ENCODE results near the gene PARD3. TPM values are rescaled to one million over a fixed set of nuclear protein-coding genes. Genes with fewer than 3 reads are reported as not detected.

The PARD3 gene
- total and polyA plus RNA-seq, 7 experiments from 2014 or later, result 0.19 to 1.2 (median 0.43) TPM

DNA sequence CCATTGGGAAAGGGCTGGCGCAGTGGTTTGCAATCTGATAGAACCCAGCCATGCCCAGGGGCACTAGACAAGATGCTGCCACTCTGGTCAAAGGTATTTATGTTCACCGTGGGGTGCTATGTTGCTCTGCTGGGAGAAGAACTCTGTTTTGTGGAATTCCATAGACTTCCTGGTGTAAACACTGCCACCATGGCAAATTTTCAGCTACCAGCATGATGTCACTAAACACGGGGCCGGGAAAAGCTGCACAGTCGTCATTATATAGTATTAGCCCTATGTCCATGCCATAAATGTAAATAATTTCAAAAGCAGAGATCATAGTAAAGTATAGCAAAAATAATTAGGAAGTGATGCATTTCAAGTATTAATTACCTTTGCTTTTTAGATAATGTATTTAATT, 500.6 kb downstream of the PARD3 start:
- peak overlapping the region in 1 of 9 donors; percentile 72 for H3K27ac Mint-ChIP-seq
- ChIA-PET POLR2A (no interaction called here), CTCF (no interaction called here)
- no peaks in the 10 kb centered on the region for H3K4me1 ChIP-seq (ENCODE audit: control insufficient read depth in 2 of 2, insufficient read depth in 2 of 2, low read length in 2 of 2)
- intact Hi-C loops (cut with micrococcal nuclease), result no loop called here
- no peaks in the 10 kb centered on the region for H3K9me3 ChIP-seq (ENCODE audit: control insufficient read depth in 2 of 3, low read length in 3 of 3)
- no peaks in the 10 kb centered on the region for H3K27me3 Mint-ChIP-seq
- H3K27ac ChIP-seq (ENCODE audit: low read depth, low read length), result no peak overlapping the region
- no peaks in the 10 kb centered on the region for H3K36me3 ChIP-seq (ENCODE audit: control insufficient read depth in 2 of 3, insufficient read depth in 3 of 3, low read length in 3 of 3)
- DNase-seq (no peak), ATAC-seq (no peak)
- H3K27me3 ChIP-seq (ENCODE audit: control insufficient read depth in 2 of 2, insufficient read depth in 2 of 2, low read length in 2 of 2), result no peaks in the 10 kb centered on the region
- no peaks in the 10 kb centered on the region for H3K9me3 Mint-ChIP-seq
- H3K4me3 Mint-ChIP-seq, result no peak overlapping the region
- no peaks in the 10 kb centered on the region for H3K36me3 Mint-ChIP-seq
- no peak overlapping the region for H3K4me3 ChIP-seq (ENCODE audit: low read length)
- H3K4me1 Mint-ChIP-seq, result peaks cover 0 to 17% (median 8%) of the 10 kb centered on the region in 7 donors

GRCh38 chr10:34313888-34314287, 501.2 kb downstream of the PARD3 start:
- POLR2A ChIA-PET, result no interaction called here
- Histone ChIP-seq H3K36me3 (ENCODE audit: control insufficient read depth in 2 of 3, insufficient read depth in 3 of 3, low read length in 3 of 3) (no peaks in the 10 kb centered on the region), H3K9me3 (ENCODE audit: control insufficient read depth in 2 of 3, low read length in 3 of 3) (no peaks in the 10 kb centered on the region), H3K27me3 (ENCODE audit: control insufficient read depth in 2 of 2, insufficient read depth in 2 of 2, low read length in 2 of 2) (no peaks in the 10 kb centered on the region), H3K27ac (ENCODE audit: low read depth, low read length) (no peak overlapping the region), H3K4me3 (ENCODE audit: low read length) (no peak overlapping the region), H3K4me1 (ENCODE audit: control insufficient read depth in 2 of 2, insufficient read depth in 2 of 2, low read length in 2 of 2) (no peaks in the 10 kb centered on the region)
- Mint-ChIP-seq H3K36me3 (no peaks in the 10 kb centered on the region), H3K4me1 (peaks cover 0 to 17% (median 8%) of the 10 kb centered on the region in 7 donors), H3K9me3 (peaks cover 0 to 2% (median 0%) of the 10 kb centered on the region in 11 donors), H3K4me3 (peak overlapping the region in 3 of 10 donors; percentile 6 to 11 (median 10)), H3K27me3 (no peaks in the 10 kb centered on the region), H3K27ac (peak overlapping the region in 3 of 9 donors; percentile 10 to 72 (median 33))
- ATAC-seq (no peak), DNase-seq (no peak)
- CTCF ChIA-PET, result interaction anchor here (0.5 kb wide), 1 partner anchor 13 kb away, joined by 3 read pairs; no protein-coding TSS in a partner anchor
- intact Hi-C loops (cut with micrococcal nuclease), result no loop called here

DNA sequence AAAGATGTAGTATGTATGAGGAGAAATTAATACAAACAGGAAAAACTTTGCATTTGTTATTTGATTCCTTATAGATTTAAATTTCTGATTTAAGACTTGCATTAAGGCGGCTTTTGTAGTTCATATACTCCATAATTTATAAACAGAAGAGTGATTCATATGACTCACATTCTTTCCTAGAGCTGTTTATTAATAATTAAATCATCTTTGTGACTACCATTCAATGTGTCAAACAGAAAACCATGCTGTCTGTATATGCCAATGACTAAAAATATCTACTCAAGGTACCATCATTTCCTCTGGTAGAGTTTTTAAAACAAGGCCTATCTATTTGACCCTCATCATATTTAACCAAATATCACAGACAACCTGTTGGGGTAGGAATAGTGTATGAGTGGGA, 501.7 kb downstream of the PARD3 start:
- no peak overlapping the region for H3K4me3 ChIP-seq (ENCODE audit: low read length)
- ATAC-seq (no peak), DNase-seq (no peak)
- no peaks in the 10 kb centered on the region for H3K4me1 ChIP-seq (ENCODE audit: control insufficient read depth in 2 of 2, insufficient read depth in 2 of 2, low read length in 2 of 2)
- H3K9me3 Mint-ChIP-seq, result peaks cover 0 to 3% (median 0%) of the 10 kb centered on the region in 11 donors
- intact Hi-C loops (cut with micrococcal nuclease), result no loop called here
- H3K36me3 Mint-ChIP-seq, result no peaks in the 10 kb centered on the region
- POLR2A ChIA-PET, result no interaction called here
- H3K9me3 ChIP-seq (ENCODE audit: control insufficient read depth in 2 of 3, low read length in 3 of 3), result no peaks in the 10 kb centered on the region
- no peaks in the 10 kb centered on the region for H3K36me3 ChIP-seq (ENCODE audit: control insufficient read depth in 2 of 3, insufficient read depth in 3 of 3, low read length in 3 of 3)
- H3K4me3 Mint-ChIP-seq, result peak overlapping the region in 1 of 10 donors; percentile 10
- CTCF ChIA-PET, result interaction anchor here (0.5 kb wide), 1 partner anchor 12 kb away, joined by 3 read pairs; no protein-coding TSS in a partner anchor
- H3K27ac ChIP-seq (ENCODE audit: low read depth, low read length), result no peak overlapping the region
- H3K27me3 Mint-ChIP-seq, result no peaks in the 10 kb centered on the region
- H3K27ac Mint-ChIP-seq, result peak overlapping the region in 3 of 9 donors; percentile 10 to 72 (median 33)
- H3K27me3 ChIP-seq (ENCODE audit: control insufficient read depth in 2 of 2, insufficient read depth in 2 of 2, low read length in 2 of 2), result no peaks in the 10 kb centered on the region
- peaks cover 0 to 17% (median 8%) of the 10 kb centered on the region in 7 donors for H3K4me1 Mint-ChIP-seq

DNA sequence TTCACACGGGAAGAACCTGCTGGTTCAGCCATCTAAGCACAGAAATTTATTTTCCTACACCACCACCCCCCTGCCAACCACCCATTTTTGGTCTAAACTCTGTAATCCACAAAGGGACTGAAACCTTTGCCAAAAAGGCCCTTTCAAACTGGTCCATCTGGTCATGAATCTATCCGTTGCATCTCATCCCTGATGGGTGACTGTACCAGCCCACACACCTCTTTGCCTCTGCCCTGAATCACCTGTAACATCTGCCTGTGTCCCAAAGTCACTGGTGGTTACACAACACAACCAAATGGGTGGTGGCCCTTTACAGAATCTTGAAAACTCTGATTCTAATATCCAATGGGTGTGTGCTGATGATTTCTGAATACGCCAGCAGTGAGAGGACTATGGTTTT, 503.4 kb downstream of the PARD3 start:
- intact Hi-C loops (cut with micrococcal nuclease), result no loop called here
- no peak for ATAC-seq
- no peak overlapping the region for H3K27ac Mint-ChIP-seq

GRCh38 chr10:34310234-34310633, 504.9 kb downstream of the PARD3 start:
- ATAC-seq, result no peak
- DNase-seq, result no peak
- Histone ChIP-seq H3K36me3 (ENCODE audit: control insufficient read depth in 2 of 3, insufficient read depth in 3 of 3, low read length in 3 of 3) (no peaks in the 10 kb centered on the region), H3K27ac (ENCODE audit: low read depth, low read length) (no peak overlapping the region), H3K4me1 (ENCODE audit: control insufficient read depth in 2 of 2, insufficient read depth in 2 of 2, low read length in 2 of 2) (no peaks in the 10 kb centered on the region), H3K27me3 (ENCODE audit: control insufficient read depth in 2 of 2, insufficient read depth in 2 of 2, low read length in 2 of 2) (no peaks in the 10 kb centered on the region), H3K9me3 (ENCODE audit: control insufficient read depth in 2 of 3, low read length in 3 of 3) (no peaks in the 10 kb centered on the region), H3K4me3 (ENCODE audit: low read length) (no peak overlapping the region)
- Mint-ChIP-seq H3K27ac (no peak overlapping the region), H3K36me3 (no peaks in the 10 kb centered on the region), H3K9me3 (peaks cover 0 to 3% (median 0%) of the 10 kb centered on the region in 11 donors), H3K27me3 (peaks cover 0 to 5% (median 0%) of the 10 kb centered on the region in 5 donors), H3K4me1 (peaks cover 0 to 17% (median 8%) of the 10 kb centered on the region in 7 donors), H3K4me3 (no peak overlapping the region)
- POLR2A ChIA-PET, result no interaction called here
- CTCF ChIA-PET, result no interaction called here
- intact Hi-C loops (cut with micrococcal nuclease), result no loop called here

More for the DNA sequence above, 503.4 kb downstream of the PARD3 start:
- CTCF ChIA-PET, result no interaction called here
- H3K9me3 Mint-ChIP-seq, result peaks cover 0 to 3% (median 0%) of the 10 kb centered on the region in 11 donors
- POLR2A ChIA-PET, result no interaction called here
- Histone ChIP-seq H3K4me3 (ENCODE audit: low read length) (no peak overlapping the region), H3K9me3 (ENCODE audit: control insufficient read depth in 2 of 3, low read length in 3 of 3) (no peaks in the 10 kb centered on the region), H3K36me3 (ENCODE audit: control insufficient read depth in 2 of 3, insufficient read depth in 3 of 3, low read length in 3 of 3) (no peaks in the 10 kb centered on the region), H3K27me3 (ENCODE audit: control insufficient read depth in 2 of 2, insufficient read depth in 2 of 2, low read length in 2 of 2) (no peaks in the 10 kb centered on the region), H3K27ac (ENCODE audit: low read depth, low read length) (no peak overlapping the region), H3K4me1 (ENCODE audit: control insufficient read depth in 2 of 2, insufficient read depth in 2 of 2, low read length in 2 of 2) (no peaks in the 10 kb centered on the region)
- no peak for DNase-seq
- H3K4me3 Mint-ChIP-seq, result no peak overlapping the region
- peaks cover 0 to 5% (median 0%) of the 10 kb centered on the region in 5 donors for H3K27me3 Mint-ChIP-seq
- H3K4me1 Mint-ChIP-seq, result peaks cover 0 to 17% (median 8%) of the 10 kb centered on the region in 7 donors
- H3K36me3 Mint-ChIP-seq, result no peaks in the 10 kb centered on the region

DNA sequence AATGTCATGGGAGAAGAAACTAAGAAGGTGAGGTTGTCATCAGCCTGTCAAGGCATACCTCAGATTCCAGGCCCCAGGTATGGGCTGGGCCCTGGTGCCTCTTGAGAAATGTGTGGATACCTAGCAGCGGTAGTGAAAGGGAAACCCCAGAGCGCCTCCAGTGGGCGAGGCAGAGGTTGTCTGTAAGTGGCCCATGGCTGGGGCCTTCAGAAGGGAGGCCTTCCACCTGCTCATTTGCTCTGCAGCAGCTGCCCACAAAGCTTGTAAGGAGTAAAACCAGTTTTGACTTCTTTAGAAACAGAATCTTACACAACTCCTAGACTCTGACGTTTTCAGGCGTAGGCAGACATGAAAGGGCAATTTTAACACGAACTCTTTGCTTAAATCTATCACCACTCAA, 509.9 kb downstream of the PARD3 start:
- DNase-seq (no peak), ATAC-seq (no peak)
- Mint-ChIP-seq H3K4me1 (peaks cover 0 to 3% (median 0%) of the 10 kb centered on the region in 7 donors), H3K27ac (no peak overlapping the region), H3K36me3 (no peaks in the 10 kb centered on the region), H3K4me3 (no peak overlapping the region), H3K9me3 (peaks cover 0 to 3% (median 0%) of the 10 kb centered on the region in 11 donors), H3K27me3 (peaks cover 0 to 5% (median 0%) of the 10 kb centered on the region in 5 donors)
- POLR2A ChIA-PET, result no interaction called here
- H3K4me1 ChIP-seq (ENCODE audit: control insufficient read depth in 2 of 2, insufficient read depth in 2 of 2, low read length in 2 of 2), result no peaks in the 10 kb centered on the region
- intact Hi-C loops (cut with micrococcal nuclease), result no loop called here
- no peak overlapping the region for H3K4me3 ChIP-seq (ENCODE audit: low read length)
- CTCF ChIA-PET, result no interaction called here
- H3K9me3 ChIP-seq (ENCODE audit: control insufficient read depth in 2 of 3, low read length in 3 of 3), result no peaks in the 10 kb centered on the region
- H3K27ac ChIP-seq (ENCODE audit: low read depth, low read length), result no peak overlapping the region
- H3K36me3 ChIP-seq (ENCODE audit: control insufficient read depth in 2 of 3, insufficient read depth in 3 of 3, low read length in 3 of 3), result no peaks in the 10 kb centered on the region
- no peaks in the 10 kb centered on the region for H3K27me3 ChIP-seq (ENCODE audit: control insufficient read depth in 2 of 2, insufficient read depth in 2 of 2, low read length in 2 of 2)

GRCh38 chr10:34303022-34303421, 512.1 kb downstream of the PARD3 start:
- POLR2A ChIA-PET, result no interaction called here
- H3K9me3 Mint-ChIP-seq, result peaks cover 0 to under 1% (median 0%) of the 10 kb centered on the region in 11 donors
- H3K36me3 ChIP-seq (ENCODE audit: control insufficient read depth in 2 of 3, insufficient read depth in 3 of 3, low read length in 3 of 3), result no peaks in the 10 kb centered on the region
- no peak overlapping the region for H3K4me3 ChIP-seq (ENCODE audit: low read length)
- peaks cover 0 to 10% (median 0%) of the 10 kb centered on the region in 5 donors for H3K27me3 Mint-ChIP-seq
- H3K4me1 Mint-ChIP-seq, result peaks cover 0 to 3% (median 0%) of the 10 kb centered on the region in 7 donors
- intact Hi-C loops (cut with micrococcal nuclease), result no loop called here
- ATAC-seq (no peak), DNase-seq (no peak)
- no peaks in the 10 kb centered on the region for H3K9me3 ChIP-seq (ENCODE audit: control insufficient read depth in 2 of 3, low read length in 3 of 3)
- no peak overlapping the region for H3K4me3 Mint-ChIP-seq
- no peak overlapping the region for H3K27ac Mint-ChIP-seq
- no peaks in the 10 kb centered on the region for H3K4me1 ChIP-seq (ENCODE audit: control insufficient read depth in 2 of 2, insufficient read depth in 2 of 2, low read length in 2 of 2)
- no peaks in the 10 kb centered on the region for H3K27me3 ChIP-seq (ENCODE audit: control insufficient read depth in 2 of 2, insufficient read depth in 2 of 2, low read length in 2 of 2)
- CTCF ChIA-PET, result no interaction called here
- no peak overlapping the region for H3K27ac ChIP-seq (ENCODE audit: low read depth, low read length)
- no peaks in the 10 kb centered on the region for H3K36me3 Mint-ChIP-seq

Data from naive thymus-derived CD4-positive, alpha-beta T cell (primary cell).